Endothelial cell of umbilical vein (primary cell): ENCODE results near the gene CLDN9.

Experiments used
- CTCF ChIP-seq, 2 donors: IDR thresholded peaks; 1 replicate in 1 of 2; 2 replicates in 1 of 2; pipeline ENCODE4 v1.5.1; 2011; ENCODE audit warnings: low read length in 2 of 2, mild to moderate bottlenecking in 2 of 2, moderate library complexity in 2 of 2, control low read depth in 1 of 2, inconsistent platforms in 1 of 2, low read depth in 1 of 2; ENCODE audit not compliant: insufficient read depth in 1 of 2; ENCODE audit errors: extremely low read depth in 1 of 2
- GATA2 ChIP-seq: IDR thresholded peaks from 2 replicates; pipeline ENCODE4 v1.7.0; 2011; ENCODE audit warnings: low read depth, mild to moderate bottlenecking, moderate library complexity, mixed read lengths, low read length; ENCODE audit not compliant: insufficient read length, insufficient read depth
- POLR2A ChIP-seq: IDR thresholded peaks from 2 replicates; pipeline ENCODE4 v1.6.1; 2012; ENCODE audit warnings: low read depth, mild to moderate bottlenecking, control low read depth, low read length
- POLR2AphosphoS5 ChIP-seq: IDR thresholded peaks from 2 replicates; pipeline ENCODE4 v1.6.1; 2012; ENCODE audit warnings: low read depth, mild to moderate bottlenecking, control low read depth, low read length, moderate library complexity; ENCODE audit not compliant: insufficient read depth

DNA sequence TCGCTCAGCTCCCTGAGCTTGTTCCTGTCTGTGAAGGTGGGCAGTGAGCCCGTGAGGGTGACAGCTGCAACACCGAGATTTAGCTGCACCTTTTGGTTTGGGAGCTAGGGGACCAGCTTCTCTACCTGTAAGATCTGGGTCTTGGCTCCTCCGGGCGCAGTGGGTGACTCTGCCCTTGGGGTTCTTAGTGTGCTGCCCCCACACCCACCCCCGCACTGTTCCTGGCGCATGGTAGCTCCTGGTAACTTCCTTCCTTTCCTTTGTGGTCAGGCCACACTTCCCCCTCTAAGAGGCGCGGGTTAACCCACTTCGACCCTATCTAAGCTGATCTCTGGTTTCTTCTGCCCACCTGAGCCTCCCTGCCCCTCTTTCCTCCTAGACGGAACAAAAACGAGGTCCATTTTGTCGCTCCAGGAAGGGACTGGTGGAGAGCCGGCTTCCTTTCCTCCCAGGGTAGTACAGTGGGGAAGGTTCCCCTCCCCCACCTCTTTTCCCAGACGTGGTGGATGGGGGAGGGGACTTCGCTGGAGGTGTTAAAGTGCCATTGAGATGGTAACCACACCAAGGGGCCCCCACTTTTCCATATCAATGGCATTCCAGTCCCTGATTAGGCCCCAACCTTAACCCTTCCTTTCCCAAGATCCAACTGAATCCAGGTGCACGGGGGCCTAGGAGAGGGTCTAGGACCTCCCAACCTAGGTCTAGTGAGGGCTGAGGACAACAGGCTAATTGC lies 4.6 kb upstream of the CLDN9 start:
- no peak for TF ChIP-seq POLR2A
- no peak for TF ChIP-seq POLR2AphosphoS5
- TF ChIP-seq GATA2: peak; percentile 22
- TF ChIP-seq CTCF (IDR thresholded peaks at IDR 0.05; ENCODE audit: extremely low read depth in 1 of 2, insufficient read depth in 1 of 2, low read depth in 1 of 2, low read length in 2 of 2): no peak
